ENCODE results near the gene NKIRAS2. TPM values are rescaled to one million over a fixed set of nuclear protein-coding genes. Genes with fewer than 3 reads are reported as not detected.

NKIRAS2 gene
- polyA plus RNA-seq, 1 donor (not counting 4 experiments of a cell fraction or from before 2014, with no cell fraction given): 26.3 TPM

DNA sequence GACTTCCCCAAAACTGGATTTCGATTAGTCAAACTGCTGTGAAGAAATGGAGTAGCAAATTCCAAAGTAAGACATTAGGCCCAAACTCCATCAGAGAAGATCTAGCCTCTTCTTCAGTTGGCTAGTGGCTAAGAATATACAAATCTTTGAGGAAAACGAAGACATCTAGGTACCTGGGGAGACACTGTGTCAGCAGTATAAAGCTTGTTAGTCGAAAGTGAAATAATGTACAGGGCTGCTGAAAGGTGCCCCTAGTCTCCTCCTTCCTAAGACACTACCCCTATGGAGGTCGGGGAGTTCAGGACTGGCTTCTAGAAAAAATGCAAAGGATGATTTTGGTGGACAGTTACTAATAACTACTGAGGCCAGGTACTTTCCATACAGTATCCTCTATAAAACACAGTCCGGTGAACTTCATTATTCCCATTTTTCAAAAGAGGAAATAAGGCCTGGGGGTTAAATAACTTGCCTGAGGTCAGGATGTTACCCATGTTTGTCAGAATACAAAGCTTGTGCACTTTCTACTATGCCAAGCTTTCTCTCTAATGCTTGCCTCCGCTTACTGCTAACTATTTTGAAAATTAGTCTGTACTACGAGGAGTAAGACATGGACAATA lies 17.6 kb upstream of the NKIRAS2 start:
- H3K9ac ChIP-seq (ENCODE audit: control insufficient read depth, extremely low read depth, insufficient read depth, low read length): no peak overlapping the region
- FAIRE-seq (no peak), DNase-seq (ENCODE audit: low read depth, low spot score) (no peak)
- no peak overlapping the region for H3K4me2 ChIP-seq (ENCODE audit: control insufficient read depth, extremely low read depth, insufficient read depth, low read depth, low read length)
- H4K20me1 ChIP-seq (ENCODE audit: control insufficient read depth, extremely low read depth, insufficient read depth, low read length): peaks cover 13% of the 10 kb centered on the region
- H3K36me3 ChIP-seq (ENCODE audit: control insufficient read depth in 2 of 2, extremely low read depth in 1 of 2, insufficient read depth in 2 of 2, low read length in 2 of 2): peaks cover 18 to 22% of the 10 kb centered on the region in 2 experiments
- no peaks in the 10 kb centered on the region for H3K9me3 ChIP-seq (ENCODE audit: control insufficient read depth, low read depth, low read length)
- H3K79me2 ChIP-seq (ENCODE audit: control insufficient read depth, insufficient read depth, low read length): peaks cover 69% of the 10 kb centered on the region
- no peaks in the 10 kb centered on the region for H3K27me3 ChIP-seq (ENCODE audit: control insufficient read depth, extremely low read depth, insufficient read depth, low read length)
- dilution Hi-C loops (cut with MboI; ENCODE audit: extremely low pct_ligation_motif_present, low sequenced_read_pairs): no loop called here
- H2AFZ ChIP-seq (ENCODE audit: control insufficient read depth, low read length): no peak overlapping the region
- TF ChIP-seq, protein P1, sequence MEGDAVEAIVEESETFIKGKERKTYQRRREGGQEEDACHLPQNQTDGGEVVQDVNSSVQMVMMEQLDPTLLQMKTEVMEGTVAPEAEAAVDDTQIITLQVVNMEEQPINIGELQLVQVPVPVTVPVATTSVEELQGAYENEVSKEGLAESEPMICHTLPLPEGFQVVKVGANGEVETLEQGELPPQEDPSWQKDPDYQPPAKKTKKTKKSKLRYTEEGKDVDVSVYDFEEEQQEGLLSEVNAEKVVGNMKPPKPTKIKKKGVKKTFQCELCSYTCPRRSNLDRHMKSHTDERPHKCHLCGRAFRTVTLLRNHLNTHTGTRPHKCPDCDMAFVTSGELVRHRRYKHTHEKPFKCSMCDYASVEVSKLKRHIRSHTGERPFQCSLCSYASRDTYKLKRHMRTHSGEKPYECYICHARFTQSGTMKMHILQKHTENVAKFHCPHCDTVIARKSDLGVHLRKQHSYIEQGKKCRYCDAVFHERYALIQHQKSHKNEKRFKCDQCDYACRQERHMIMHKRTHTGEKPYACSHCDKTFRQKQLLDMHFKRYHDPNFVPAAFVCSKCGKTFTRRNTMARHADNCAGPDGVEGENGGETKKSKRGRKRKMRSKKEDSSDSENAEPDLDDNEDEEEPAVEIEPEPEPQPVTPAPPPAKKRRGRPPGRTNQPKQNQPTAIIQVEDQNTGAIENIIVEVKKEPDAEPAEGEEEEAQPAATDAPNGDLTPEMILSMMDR (optimal IDR thresholded peaks at IDR 0.05 in 1 of 3, IDR thresholded peaks at IDR 0.05 in 1 of 3, conservative IDR thresholded peaks at IDR 0.05 in 1 of 3; ENCODE audit: extremely low read depth in 1 of 3, insufficient read depth in 2 of 3, low read length in 3 of 3): no peak
- no peak for TF ChIP-seq EZH2 (IDR thresholded peaks at IDR 0.05; ENCODE audit: low read length)
- peaks cover 6% of the 10 kb centered on the region for H3K4me1 ChIP-seq (ENCODE audit: control insufficient read depth, extremely low read depth, insufficient read depth, low read length)
- H3K27ac ChIP-seq (ENCODE audit: control insufficient read depth, insufficient read depth, low read length): no peak overlapping the region
- H3K9me1 ChIP-seq (ENCODE audit: control insufficient read depth, extremely low read depth, insufficient read depth, low read length): peaks cover 6% of the 10 kb centered on the region
- H3K4me3 ChIP-seq (ENCODE audit: control insufficient read depth in 2 of 3, extremely low read depth in 1 of 3, insufficient read depth in 2 of 3, low read depth in 1 of 3, low read length in 3 of 3): no peak overlapping the region

DNA sequence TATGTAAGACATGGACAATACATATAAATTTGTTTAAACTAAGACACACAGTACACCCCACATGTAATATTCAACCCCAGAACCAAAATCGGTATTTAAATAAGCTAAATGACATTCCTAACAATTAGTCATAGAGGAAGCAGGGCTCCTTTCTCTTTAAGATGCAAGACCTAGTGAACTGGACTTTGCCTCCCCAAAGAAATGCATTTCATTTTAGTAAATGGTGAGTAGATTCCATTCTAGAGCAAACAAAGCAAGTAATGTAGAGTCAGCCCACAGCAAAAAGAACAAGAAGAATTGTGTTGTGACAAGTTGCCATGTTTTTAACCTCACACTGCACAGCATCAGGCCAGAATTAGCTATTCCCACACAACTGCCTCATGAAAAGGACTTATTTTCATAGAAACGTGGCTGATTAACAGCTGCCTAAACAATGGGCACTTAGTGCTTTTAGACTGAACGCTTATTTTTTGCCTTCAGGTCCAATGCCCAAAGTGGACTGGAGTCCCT lies 17.0 kb upstream of the NKIRAS2 start:
- Histone ChIP-seq H4K20me1 (ENCODE audit: control insufficient read depth, extremely low read depth, insufficient read depth, low read length) (peaks cover 13% of the 10 kb centered on the region), H3K9me3 (ENCODE audit: control insufficient read depth, low read depth, low read length) (no peaks in the 10 kb centered on the region), H3K36me3 (ENCODE audit: control insufficient read depth in 2 of 2, extremely low read depth in 1 of 2, insufficient read depth in 2 of 2, low read length in 2 of 2) (peaks cover 14 to 22% of the 10 kb centered on the region in 2 experiments), H3K9ac (ENCODE audit: control insufficient read depth, extremely low read depth, insufficient read depth, low read length) (no peak overlapping the region), H3K27ac (ENCODE audit: control insufficient read depth, insufficient read depth, low read length) (no peak overlapping the region), H3K4me2 (ENCODE audit: control insufficient read depth, extremely low read depth, insufficient read depth, low read depth, low read length) (no peak overlapping the region), H3K4me3 (ENCODE audit: control insufficient read depth in 2 of 3, extremely low read depth in 1 of 3, insufficient read depth in 2 of 3, low read depth in 1 of 3, low read length in 3 of 3) (no peak overlapping the region), H3K79me2 (ENCODE audit: control insufficient read depth, insufficient read depth, low read length) (peaks cover 74% of the 10 kb centered on the region), H3K9me1 (ENCODE audit: control insufficient read depth, extremely low read depth, insufficient read depth, low read length) (peaks cover 6% of the 10 kb centered on the region), H2AFZ (ENCODE audit: control insufficient read depth, low read length) (no peak overlapping the region), H3K4me1 (ENCODE audit: control insufficient read depth, extremely low read depth, insufficient read depth, low read length) (peaks cover 6% of the 10 kb centered on the region), H3K27me3 (ENCODE audit: control insufficient read depth, extremely low read depth, insufficient read depth, low read length) (no peaks in the 10 kb centered on the region)
- FAIRE-seq: no peak
- TF ChIP-seq, protein P1 (optimal IDR thresholded peaks at IDR 0.05 in 1 of 3, IDR thresholded peaks at IDR 0.05 in 1 of 3, conservative IDR thresholded peaks at IDR 0.05 in 1 of 3; ENCODE audit: extremely low read depth in 1 of 3, insufficient read depth in 2 of 3, low read length in 3 of 3): no peak
- TF ChIP-seq EZH2 (IDR thresholded peaks at IDR 0.05; ENCODE audit: low read length): no peak
- no peak for DNase-seq (ENCODE audit: low read depth, low spot score)
- dilution Hi-C loops (cut with MboI; ENCODE audit: extremely low pct_ligation_motif_present, low sequenced_read_pairs): no loop called here
